ENCODE data around the gene NFKBIE. TPM values are rescaled to one million over a fixed set of nuclear protein-coding genes. Genes with fewer than 3 reads are reported as not detected.

Gene NFKBIE
- total RNA-seq, 3 donors from 2014 or later = 4.0 to 25.9 (median 14.4) TPM

GRCh38 chr6:44291841-44292240, 26.5 kb upstream of the NFKBIE start:
- Histone ChIP-seq H3K4me1 (no peaks in the 10 kb centered on the region), H3K9me3 (no peaks in the 10 kb centered on the region), H3K4me3 (no peak overlapping the region), H3K27me3 (peaks cover 0 to 62% of the 10 kb centered on the region in 2 donors), H3K36me3 (no peaks in the 10 kb centered on the region), H3K27ac (no peak overlapping the region)
- intact Hi-C loops (cut with DNase I; ENCODE audit: low total_unique reads) = no loop called here
- no peak for TF ChIP-seq POLR2AphosphoS5 (IDR thresholded peaks at IDR 0.05)
- DNase-seq (ENCODE audit: low spot score in 2 of 2) = no peak

- DNase-seq (ENCODE audit: low spot score in 2 of 2) = no peak
- intact Hi-C loops (cut with DNase I; ENCODE audit: low total_unique reads) = no loop called here
- H3K36me3 ChIP-seq = no peaks in the 10 kb centered on the region
- no peaks in the 10 kb centered on the region for H3K4me1 ChIP-seq
- peaks cover 0 to 43% of the 10 kb centered on the region in 2 donors for H3K27me3 ChIP-seq
- no peak overlapping the region for H3K27ac ChIP-seq
- TF ChIP-seq POLR2AphosphoS5 (IDR thresholded peaks at IDR 0.05) (no peak), POLR2A (IDR thresholded peaks at IDR 0.05) (no peak), CTCF (IDR thresholded peaks at IDR 0.05) (no peak)
- no peak overlapping the region for H3K4me3 ChIP-seq
- H3K9me3 ChIP-seq = no peaks in the 10 kb centered on the region
These were observed 24.4 kb upstream of the NFKBIE start for GRCh38 chr6:44289726-44290260.

GRCh38 chr6:44286747-44287146, 21.4 kb upstream of the NFKBIE start:
- DNase-seq (ENCODE audit: low spot score in 2 of 2) = no peak
- H3K9me3 ChIP-seq = no peaks in the 10 kb centered on the region
- H3K36me3 ChIP-seq = no peaks in the 10 kb centered on the region
- no peak overlapping the region for H3K27ac ChIP-seq
- no peaks in the 10 kb centered on the region for H3K4me1 ChIP-seq
- no peak overlapping the region for H3K4me3 ChIP-seq
- intact Hi-C loops (cut with DNase I; ENCODE audit: low total_unique reads) = no loop called here
- TF ChIP-seq POLR2AphosphoS5 (IDR thresholded peaks at IDR 0.05) = no peak
- no peak for TF ChIP-seq CTCF (IDR thresholded peaks at IDR 0.05)
- no peak for TF ChIP-seq POLR2A (IDR thresholded peaks at IDR 0.05)
- peaks cover 0 to 32% of the 10 kb centered on the region in 2 donors for H3K27me3 ChIP-seq

- H3K4me3 ChIP-seq = no peak overlapping the region
These were observed 20.9 kb upstream of the NFKBIE start for GRCh38 chr6:44286285-44286565.

GRCh38 chr6:44285552-44286284, 20.4 kb upstream of the NFKBIE start:
- Histone ChIP-seq H3K9me3 (no peaks in the 10 kb centered on the region), H3K36me3 (no peaks in the 10 kb centered on the region), H3K4me3 (no peak overlapping the region), H3K4me1 (no peaks in the 10 kb centered on the region), H3K27ac (no peak overlapping the region), H3K27me3 (peaks cover 0 to 24% of the 10 kb centered on the region in 2 donors)
- TF ChIP-seq POLR2A (IDR thresholded peaks at IDR 0.05) (no peak), CTCF (IDR thresholded peaks at IDR 0.05) (no peak), POLR2AphosphoS5 (IDR thresholded peaks at IDR 0.05) (no peak)
- intact Hi-C loops (cut with DNase I; ENCODE audit: low total_unique reads) = no loop called here
- DNase-seq (ENCODE audit: low spot score in 2 of 2) = no peak

More at GRCh38 chr6:44286285-44286565, 20.9 kb upstream of the NFKBIE start:
- Histone ChIP-seq H3K27me3 (peaks cover 0 to 29% of the 10 kb centered on the region in 2 donors), H3K4me1 (no peaks in the 10 kb centered on the region), H3K36me3 (no peaks in the 10 kb centered on the region), H3K27ac (no peak overlapping the region), H3K9me3 (no peaks in the 10 kb centered on the region)
- TF ChIP-seq POLR2A (IDR thresholded peaks at IDR 0.05) (no peak), CTCF (IDR thresholded peaks at IDR 0.05) (no peak)
- intact Hi-C loops (cut with DNase I; ENCODE audit: low total_unique reads) = no loop called here
- no peak for DNase-seq (ENCODE audit: low spot score in 2 of 2)
